Endodermal cell (in vitro differentiated cells): ENCODE results near the gene RWDD1. TPM values are rescaled to one million over a fixed set of nuclear protein-coding genes. Genes with fewer than 3 reads are reported as not detected.

Source experiments
- DNase-seq: peaks from one replicate; pipeline ENCODE4 v3.0.0-alpha.2; 2017
- H3K27ac ChIP-seq: 2 replicates; pipeline ENCODE4 v1.5.1; 2013; ENCODE audit warnings: mild to moderate bottlenecking, low read depth, low read length, moderate library complexity
- H3K27me3 ChIP-seq: 2 replicates; pipeline ENCODE4 v1.6.1; 2013; ENCODE audit warnings: mild to moderate bottlenecking, low read length, moderate library complexity; ENCODE audit not compliant: insufficient read depth, control insufficient read depth, poor library complexity, severe bottlenecking
- H3K36me3 ChIP-seq: 2 replicates; pipeline ENCODE4 v1.7.0; 2013; ENCODE audit warnings: mild to moderate bottlenecking, low read length, moderate library complexity; ENCODE audit not compliant: control insufficient read depth, insufficient read depth
- H3K4me1 ChIP-seq: one replicate; pipeline ENCODE4 v1.7.0; 2013; ENCODE audit warnings: low read length; ENCODE audit not compliant: control insufficient read depth, insufficient read depth
- H3K4me3 ChIP-seq: 2 replicates; pipeline ENCODE4 v1.5.1; 2013; ENCODE audit warnings: mild to moderate bottlenecking, low read length, moderate library complexity
- H3K9ac ChIP-seq: 2 replicates; pipeline ENCODE4 v1.6.1; 2013; ENCODE audit warnings: mild to moderate bottlenecking, low read length, moderate library complexity; ENCODE audit not compliant: poor library complexity, severe bottlenecking; ENCODE audit errors: extremely low read depth
- H3K9me3 ChIP-seq: 2 replicates; pipeline ENCODE4 v1.6.1; 2013; ENCODE audit warnings: mild to moderate bottlenecking, low read length, moderate library complexity; ENCODE audit not compliant: control insufficient read depth
- H3K27ac Mint-ChIP-seq: 2 replicates; pipeline ENCODE4 v1.8.0; 2020; ENCODE audit warnings: mixed read lengths
- H3K27me3 Mint-ChIP-seq: 2 replicates; pipeline ENCODE4 v1.8.0; 2021; ENCODE audit warnings: mild to moderate bottlenecking, mixed read lengths; ENCODE audit not compliant: insufficient read depth
- H3K36me3 Mint-ChIP-seq: 2 replicates; pipeline ENCODE4 v1.8.0; 2020; ENCODE audit warnings: low read depth, mixed read lengths
- H3K4me1 Mint-ChIP-seq: 2 replicates; pipeline ENCODE4 v1.8.0; 2020; ENCODE audit warnings: mixed read lengths
- H3K4me3 Mint-ChIP-seq: 2 replicates; pipeline ENCODE4 v1.8.0; 2020; ENCODE audit warnings: mild to moderate bottlenecking, moderate library complexity, mixed read lengths
- H3K9me3 Mint-ChIP-seq: 2 replicates; pipeline ENCODE4 v1.8.0; 2020; ENCODE audit warnings: mild to moderate bottlenecking, mixed read lengths
- CTCF ChIP-seq: fragments of 200-600 bp; sonication (generic); conservative IDR thresholded peaks from 2 replicates; pipeline ENCODE4 v1.5.0; 2021; ENCODE audit warnings: antibody characterized with exemption, mild to moderate bottlenecking
- WGBS, 2 experiments: methylation state at CpG; one replicate each; pipeline versions ENCODE4 v1.1.5 to v1.1.7; 2013; ENCODE audit warnings: missing lambda C conversion rate in 2 of 2, mixed read lengths in 1 of 2; ENCODE audit not compliant: insufficient coverage in 1 of 2, insufficient read length in 1 of 2; 5-methylcytosine and 5-hydroxymethylcytosine counted together
- total RNA-seq, 2 donors: library from RNA; stranded (reverse); fragmentation: NEBNext Ultra II Directional in 1 of 2; extraction: Animal tissue kit (Norgen Biotek cat#: 25700) in 1 of 2; gene quantifications; 2 replicates in 1 of 2; 3 replicates in 1 of 2; pipeline ENCODE4 v1.2.1, GENCODE V29; 2021

The RWDD1 gene
- total RNA-seq, 2 donors from 2014 or later, result 35.5 to 35.8 TPM

DNA sequence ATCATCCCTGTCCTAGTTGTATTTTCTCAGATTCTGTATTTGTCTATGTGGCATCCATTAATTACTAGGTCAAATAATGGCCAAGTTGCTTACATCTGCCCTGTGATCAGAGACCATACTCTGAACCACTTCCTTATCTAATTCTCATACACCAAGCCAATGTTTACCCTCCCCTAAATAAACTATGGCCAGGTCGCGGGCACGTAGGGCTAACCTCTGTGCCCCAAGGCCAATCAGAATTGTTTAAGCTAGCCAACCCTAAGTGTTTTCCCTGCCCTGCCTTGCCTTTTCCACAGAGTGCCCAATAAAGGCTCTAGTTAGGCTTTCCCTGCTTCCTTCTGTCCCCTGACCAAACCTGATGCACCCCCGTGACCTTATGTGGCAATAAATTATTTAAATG, 20.5 kb upstream of the RWDD1 start:
- H3K4me1 Mint-ChIP-seq, result no peaks in the 10 kb centered on the region
- no peak overlapping the region for H3K27ac ChIP-seq
- no peaks in the 10 kb centered on the region for H3K9me3 Mint-ChIP-seq
- H3K4me1 ChIP-seq, result no peaks in the 10 kb centered on the region
- TF ChIP-seq CTCF, result no peak
- no peaks in the 10 kb centered on the region for H3K27me3 ChIP-seq
- peaks cover 6% of the 10 kb centered on the region for H3K27me3 Mint-ChIP-seq
- H3K4me3 Mint-ChIP-seq, result no peak overlapping the region
- no peaks in the 10 kb centered on the region for H3K36me3 Mint-ChIP-seq
- H3K9me3 ChIP-seq, result no peaks in the 10 kb centered on the region
- H3K9ac ChIP-seq, result no peak overlapping the region
- no peak overlapping the region for H3K4me3 ChIP-seq
- WGBS, 2 experiments, result 75 to 84% methylated on average over 4 of the region's 4 CpGs
- H3K27ac Mint-ChIP-seq, result no peak overlapping the region
- no peak for DNase-seq
- H3K36me3 ChIP-seq, result no peaks in the 10 kb centered on the region

DNA sequence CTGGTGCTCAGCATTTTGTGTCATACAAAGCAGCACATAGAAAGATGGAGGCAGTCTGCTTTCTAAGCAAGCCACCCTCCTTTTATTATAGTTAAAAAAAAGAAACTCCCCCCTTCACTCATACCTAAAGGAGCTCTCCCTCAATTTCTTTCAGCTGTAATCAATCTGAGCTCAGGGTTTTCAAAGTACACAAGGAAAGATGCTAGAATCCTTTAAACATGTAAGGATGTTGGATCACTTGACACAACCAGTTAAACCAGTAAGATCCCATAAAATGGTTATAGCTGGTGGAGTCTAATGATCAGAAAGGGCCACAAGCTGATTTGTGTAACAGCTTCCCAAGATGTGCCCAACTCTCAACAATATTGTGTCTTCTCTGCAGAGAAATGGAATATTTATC, 17.9 kb upstream of the RWDD1 start, which contains the start of gene CALHM4:
Gene CALHM4, plus strand, starts transcription at position 301 of the 400 bp plus-strand sequence. Its CDS starts 43 bp downstream, at position 344.
- Mint-ChIP-seq H3K27me3 (peaks cover 6% of the 10 kb centered on the region), H3K4me3 (no peak within 1 kb of the TSS), H3K36me3 (no peaks in the 10 kb centered on the region), H3K27ac (no peak within 1 kb of the TSS), H3K4me1 (no peaks in the 10 kb centered on the region), H3K9me3 (no peaks in the 10 kb centered on the region)
- Histone ChIP-seq H3K4me3 (no peak within 1 kb of the TSS), H3K9ac (no peak within 1 kb of the TSS), H3K27me3 (no peaks in the 10 kb centered on the region), H3K27ac (no peak within 1 kb of the TSS), H3K36me3 (no peaks in the 10 kb centered on the region), H3K9me3 (no peaks in the 10 kb centered on the region), H3K4me1 (no peaks in the 10 kb centered on the region)
- no peak for TF ChIP-seq CTCF
- DNase-seq, result no peak

GRCh38 chr6:116556065-116556464, 15.2 kb upstream of the RWDD1 start:
- Mint-ChIP-seq H3K36me3 (no peaks in the 10 kb centered on the region), H3K4me1 (no peaks in the 10 kb centered on the region), H3K9me3 (no peaks in the 10 kb centered on the region), H3K27me3 (peaks cover 6% of the 10 kb centered on the region), H3K27ac (no peak overlapping the region), H3K4me3 (no peak overlapping the region)
- no peak overlapping the region for H3K4me3 ChIP-seq
- no peak for DNase-seq
- 90% methylated on average over 1 of the region's 1 CpG; no CpG with 5 or more reads in 1 of the 2 experiments for WGBS, 2 experiments
- no peaks in the 10 kb centered on the region for H3K27me3 ChIP-seq
- no peak overlapping the region for H3K9ac ChIP-seq
- H3K27ac ChIP-seq, result no peak overlapping the region
- no peaks in the 10 kb centered on the region for H3K36me3 ChIP-seq
- no peak for TF ChIP-seq CTCF
- H3K9me3 ChIP-seq, result no peaks in the 10 kb centered on the region
- no peaks in the 10 kb centered on the region for H3K4me1 ChIP-seq
